Activated CD8-positive, alpha-beta memory T cell treated with anti-CD3 and anti-CD28 coated beads for 36 hours (primary cell): Measurements from ENCODE around the gene COL7A1. TPM values are rescaled to one million over a fixed set of nuclear protein-coding genes. Genes with fewer than 3 reads are reported as not detected.

Source experiments
- CTCF ChIA-PET: fragments of 350-600 bp; sonication (Branson Sonifier 250); formaldehyde crosslinking; loops from one replicate; lab custom pipeline; 2021; ENCODE audit warnings: antibody characterized with exemption; lab: Charles Lee
- POLR2A ChIA-PET: fragments of 350-600 bp; sonication (Branson Sonifier 250); formaldehyde crosslinking; loops from one replicate; lab custom pipeline; 2021; ENCODE audit warnings: antibody characterized with exemption; lab: Charles Lee
- total RNA-seq, 2 experiments: library from RNA; stranded (reverse); gene quantifications; one replicate each; pipeline ENCODE4 v1.2.3, GENCODE V29; 2021

The COL7A1 gene
- total RNA-seq, 2 experiments from 2014 or later: 0.99 to 1.3 TPM

GRCh38 chr3:48623851-48624547, 28.9 kb upstream of the COL7A1 start:
- POLR2A ChIA-PET: interaction anchor here (0.7 to 1.2 kb wide), 2 partner anchors 11 to 373 kb away, joined by 3 to 5 read pairs; partner anchors contain the start of gene SLC26A6
- CTCF ChIA-PET: interaction anchor here (0.6 to 1.7 kb wide), 4 partner anchors 13 to 559 kb away, joined by 3 to 4 read pairs (median 4); no protein-coding TSS in a partner anchor

- POLR2A ChIA-PET: no interaction called here
- CTCF ChIA-PET: interaction anchor here (1.1 kb wide), 1 partner anchor 14 kb away, joined by 3 read pairs; no protein-coding TSS in a partner anchor
Measured at GRCh38 chr3:48621461-48621869, 26.3 kb upstream of the COL7A1 start, which contains the start of gene TMEM89. Gene TMEM89 (minus strand): TSS chr3:48621769. CDS start chr3:48621756, 13 bp downstream.

- POLR2A ChIA-PET: no interaction called here
- CTCF ChIA-PET: interaction anchor here (0.6 kb wide), 1 partner anchor 13 kb away, joined by 3 read pairs; no protein-coding TSS in a partner anchor
Measured at GRCh38 chr3:48619541-48620524, 24.7 kb upstream of the COL7A1 start.

GRCh38 chr3:48617559-48617958, 22.4 kb upstream of the COL7A1 start:
- ChIA-PET POLR2A (no interaction called here), CTCF (interaction anchor here (1.3 kb wide), 1 partner anchor 19 kb away, joined by 4 read pairs; no protein-coding TSS in a partner anchor)

- POLR2A ChIA-PET: interaction anchor here (0.7 kb wide), 1 partner anchor 480 kb away, joined by 3 read pairs; the partner anchor contains the start of gene QRICH1
Measured at GRCh38 chr3:48614044-48614443, 18.9 kb upstream of the COL7A1 start.

GRCh38 chr3:48612309-48612708, 17.2 kb upstream of the COL7A1 start:
- CTCF ChIA-PET: interaction anchor here (0.7 to 3.9 kb wide), 4 partner anchors 23 to 212 kb away, joined by 3 to 24 read pairs (median 4); partner anchors contain the start of gene SLC26A6
- POLR2A ChIA-PET: interaction anchor here (2.2 kb wide), 1 partner anchor 22 kb away, joined by 8 read pairs; the partner anchor contains the start of gene SLC26A6

More at GRCh38 chr3:48614044-48614443, 18.9 kb upstream of the COL7A1 start:
- CTCF ChIA-PET: interaction anchor here (0.6 to 2.1 kb wide), 6 partner anchors 20 to 169 kb away, joined by 3 to 7 read pairs (median 4); partner anchors contain the start of gene SLC26A6

GRCh38 chr3:48609088-48610005, 14.2 kb upstream of the COL7A1 start, which contains the start of gene UQCRC1:
Gene UQCRC1 (minus strand): TSS chr3:48609646. CDS start chr3:48609620, 26 bp downstream.
- ChIA-PET POLR2A (interaction anchor here (0.7 kb wide), 1 partner anchor 1650 kb away, joined by 3 read pairs; no protein-coding TSS in a partner anchor), CTCF (interaction anchor here (1.6 to 3.9 kb wide), 3 partner anchors 26 to 339 kb away, joined by 3 to 24 read pairs (median 7); partner anchors contain the start of gene SLC26A6)

- POLR2A ChIA-PET: no interaction called here
- CTCF ChIA-PET: interaction anchor here (1.3 kb wide), 1 partner anchor 207 kb away, joined by 4 read pairs; no protein-coding TSS in a partner anchor
Measured at GRCh38 chr3:48607519-48607918, 12.4 kb upstream of the COL7A1 start.

GRCh38 chr3:48601622-48601994, 6.5 kb upstream of the COL7A1 start:
- CTCF ChIA-PET: interaction anchor here (0.7 kb wide), 1 partner anchor 27 kb away, joined by 4 read pairs; no protein-coding TSS in a partner anchor

GRCh38 chr3:48600711-48601621, 5.8 kb upstream of the COL7A1 start:
- POLR2A ChIA-PET: interaction anchor here (0.7 kb wide), 1 partner anchor 727 kb away, joined by 3 read pairs; no protein-coding TSS in a partner anchor
- CTCF ChIA-PET: interaction anchor here (0.7 kb wide), 1 partner anchor 26 kb away, joined by 4 read pairs; no protein-coding TSS in a partner anchor

More at GRCh38 chr3:48601622-48601994, 6.5 kb upstream of the COL7A1 start:
- POLR2A ChIA-PET: interaction anchor here (0.6 to 0.7 kb wide), 2 partner anchors 34 to 727 kb away, joined by 3 read pairs; partner anchors contain the start of gene SLC26A6

GRCh38 chr3:48599509-48600285, 4.6 kb upstream of the COL7A1 start:
- ChIA-PET CTCF (no interaction called here), POLR2A (interaction anchor here (0.5 kb wide), 1 partner anchor 33 kb away, joined by 3 read pairs; no protein-coding TSS in a partner anchor)

GRCh38 chr3:48599077-48599501, 4.0 kb upstream of the COL7A1 start:
- CTCF ChIA-PET: no interaction called here

GRCh38 chr3:48598323-48599076, 3.4 kb upstream of the COL7A1 start:
- POLR2A ChIA-PET: no interaction called here
- CTCF ChIA-PET: no interaction called here

More at GRCh38 chr3:48599077-48599501, 4.0 kb upstream of the COL7A1 start:
- POLR2A ChIA-PET: no interaction called here

- CTCF ChIA-PET: interaction anchor here (1.0 kb wide), 1 partner anchor 9 kb away, joined by 3 read pairs; no protein-coding TSS in a partner anchor
Measured at GRCh38 chr3:48597408-48597800, 2.3 kb upstream of the COL7A1 start.

More at GRCh38 chr3:48597408-48597800, 2.3 kb upstream of the COL7A1 start:
- POLR2A ChIA-PET: no interaction called here
